Measurements from ENCODE around the gene ERCC3. TPM values are rescaled to one million over a fixed set of nuclear protein-coding genes. Genes with fewer than 3 reads are reported as not detected.

ERCC3 gene
- total and polyA plus RNA-seq, 2 of the 13 experiments (the other 11 are each of a cell fraction or from before 2014, with no cell fraction given): 49.7 to 64.6 TPM

- no peak for TF ChIP-seq ZNF407 (CRISPR knock-in tag; IDR thresholded peaks at IDR 0.05; ENCODE audit: not compliant biosample characterization)
- no peak for TF ChIP-seq ATF3 (CRISPR knock-in tag; IDR thresholded peaks at IDR 0.05)
- no peak for TF ChIP-seq ELF3 (CRISPR knock-in tag; IDR thresholded peaks at IDR 0.05)
- no peak for TF ChIP-seq POLR2AphosphoS5 (IDR thresholded peaks at IDR 0.05; ENCODE audit: low read depth, low read length)
These were observed 18.2 kb downstream of the ERCC3 start (continued) for GRCh38 chr2:127275789-127276188.

- FAIRE-seq: no peak
- ATAC-seq: no peak
- H3K36me3 ChIP-seq (replicated peaks in 1 of 2; ENCODE audit: control insufficient read depth in 1 of 2, insufficient read depth in 2 of 2, low read length in 2 of 2): peaks cover 44 to 93% of the 10 kb centered on the region in 2 experiments
These were observed 18.6 kb downstream of the ERCC3 start for GRCh38 chr2:127275356-127275755.

More at GRCh38 chr2:127275356-127275755, 18.6 kb downstream of the ERCC3 start:
- Histone ChIP-seq H3K27ac (ENCODE audit: extremely low read length, insufficient read depth, low read length) (no peak overlapping the region), H2AFZ (ENCODE audit: low read length) (no peak overlapping the region), H3K4me3 (replicated peaks in 1 of 3; ENCODE audit: insufficient read depth in 1 of 3, low read depth in 2 of 3, low read length in 3 of 3) (no peak overlapping the region), H3K4me2 (ENCODE audit: low read depth, low read length) (no peak overlapping the region), H3K79me2 (ENCODE audit: insufficient read depth, low read length) (no peaks in the 10 kb centered on the region), H3K4me1 (ENCODE audit: insufficient read depth, low read length) (no peaks in the 10 kb centered on the region), H3K9ac (ENCODE audit: insufficient read depth, low read depth, low read length) (no peak overlapping the region), H3K27me3 (ENCODE audit: control insufficient read depth in 1 of 2, insufficient read depth in 2 of 2, low read length in 2 of 2) (no peaks in the 10 kb centered on the region), H3K9me3 (ENCODE audit: low read length) (no peaks in the 10 kb centered on the region), H4K20me1 (ENCODE audit: insufficient read depth, low read length) (no peaks in the 10 kb centered on the region; the same call in 1 of the 2 replicates)
- 98% methylated on average over 3 of the region's 3 CpGs for WGBS (ENCODE audit: low lambda C conversion rate)
- in situ Hi-C loops (cut with HindIII; ENCODE audit: extremely low pct_ligation_motif_present, low pct_unique_long_range_greater_than_20kb) (no loop called here), intact Hi-C loops (cut with micrococcal nuclease; ENCODE audit: unreplicated experiment) (no loop called here)
- no TSS peak for BruUV-seq (replicated peaks)
- DNase-seq (ENCODE audit: low spot score): no peak
- no peak for TF ChIP-seq ZNF160 (CRISPR knock-in tag; IDR thresholded peaks at IDR 0.05)
- TF ChIP-seq U2AF2 (IDR thresholded peaks at IDR 0.05; ENCODE audit: low read depth, low read length): no peak
- TF ChIP-seq SNAPC5 (CRISPR knock-in tag; IDR thresholded peaks at IDR 0.05; ENCODE audit: borderline replicate concordance): no peak
- no peak for TF ChIP-seq ZNF773 (CRISPR knock-in tag; IDR thresholded peaks at IDR 0.05; ENCODE audit: borderline replicate concordance)
- TF ChIP-seq POLR2A (IDR thresholded peaks at IDR 0.05; ENCODE audit: insufficient read depth in 1 of 2, low read depth in 2 of 2, low read length in 2 of 2): no peak
- no peak for TF ChIP-seq STAT5B (CRISPR knock-in tag; IDR thresholded peaks at IDR 0.05)
- TF ChIP-seq SMYD3 (CRISPR knock-in tag; IDR thresholded peaks at IDR 0.05): no peak
- no peak for TF ChIP-seq ZNF746 (CRISPR knock-in tag; IDR thresholded peaks at IDR 0.05)
- TF ChIP-seq ZNF598 (CRISPR knock-in tag; IDR thresholded peaks at IDR 0.05; ENCODE audit: borderline replicate concordance): no peak
- CTCF ChIA-PET (ENCODE audit: low intra/inter-chr PET ratio, low total read pairs): no interaction called here
- POLR2A ChIA-PET: no interaction called here
